ENCODE data around the gene STX18.
"Not testable (repeated sequence)": the region's sequence is repeated elsewhere in the genome, so short reads cannot be mapped to it uniquely, and the experiment has no call there.

STX18 gene

GRCh38 chr4:4510641-4511040 lies 31.2 kb downstream of the STX18 start:
- not testable (repeated sequence) for DNase-seq (ENCODE audit: low read depth, low spot score)

DNA sequence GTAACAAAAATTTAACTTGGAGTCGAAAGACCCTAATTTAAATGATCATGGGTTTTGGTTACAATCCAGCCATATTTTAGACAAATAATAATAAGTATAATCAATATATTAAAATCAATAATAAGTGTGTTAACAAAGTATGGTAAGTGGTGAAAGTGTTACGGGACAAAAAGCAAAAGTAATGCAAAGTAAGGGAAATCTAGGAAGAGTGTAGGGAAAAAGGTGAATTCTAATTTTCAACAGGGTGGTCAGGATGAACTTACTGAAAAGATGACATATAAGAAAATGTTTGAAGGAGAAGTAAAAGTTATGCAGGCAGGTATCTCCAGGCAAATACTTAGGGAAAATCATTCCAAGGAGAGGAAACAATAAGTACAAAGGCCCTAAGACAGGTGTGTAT lies 32.3 kb downstream of the STX18 start:
- no peak for DNase-seq (ENCODE audit: low read depth, low spot score)

GRCh38 chr4:4507923-4508322 lies 33.9 kb downstream of the STX18 start:
- no peak for DNase-seq (ENCODE audit: low read depth, low spot score)

GRCh38 chr4:4507403-4507802 lies 34.4 kb downstream of the STX18 start:
- no peak for DNase-seq (ENCODE audit: low read depth, low spot score)

- no peak for DNase-seq (ENCODE audit: low read depth, low spot score)
Observed at GRCh38 chr4:4506961-4507360, 34.9 kb downstream of the STX18 start.

- not testable (repeated sequence) for DNase-seq (ENCODE audit: low read depth, low spot score)
Observed at GRCh38 chr4:4505211-4505610, 36.6 kb downstream of the STX18 start.

DNA sequence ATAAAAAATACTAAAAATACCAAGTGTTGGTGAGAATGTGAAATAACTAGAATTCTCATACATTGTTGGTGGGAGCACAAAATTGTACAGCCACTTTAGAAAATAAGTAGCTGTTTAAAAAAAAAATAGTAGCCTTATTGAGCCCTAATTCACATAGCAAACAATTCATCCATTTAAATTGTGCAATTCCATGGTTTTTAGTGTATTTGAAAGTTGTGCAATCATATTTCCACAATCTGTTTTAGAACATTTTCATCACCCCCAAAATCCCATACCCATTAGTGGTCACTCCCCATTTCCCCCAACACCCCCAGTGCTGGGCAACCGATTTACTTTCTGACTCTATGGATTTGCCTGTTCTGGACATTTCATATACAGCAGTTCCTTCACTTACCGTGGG lies 37.1 kb downstream of the STX18 start:
- no peak for DNase-seq (ENCODE audit: low read depth, low spot score)

- DNase-seq (ENCODE audit: low read depth, low spot score): no peak
Observed at GRCh38 chr4:4502694-4503311, 39.0 kb downstream of the STX18 start.

DNA sequence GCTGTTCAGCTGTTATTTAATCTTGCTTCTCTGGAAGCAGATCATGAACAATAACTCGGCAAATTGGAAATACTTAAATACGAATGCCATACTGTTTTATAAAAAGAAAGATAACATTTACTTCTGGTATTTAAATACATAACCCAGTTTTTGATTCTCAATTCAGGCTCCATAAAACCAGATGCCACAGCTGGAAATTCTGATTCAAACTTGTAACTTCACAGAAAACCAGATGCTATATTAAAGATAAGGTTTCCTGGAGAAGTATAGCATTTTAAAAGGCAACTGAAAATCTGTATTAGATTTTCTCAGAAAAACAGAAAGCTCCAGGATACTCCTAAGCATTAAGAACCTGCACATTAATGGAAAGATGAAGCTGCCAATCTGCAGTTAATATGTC lies 40.2 kb downstream of the STX18 start:
- DNase-seq (ENCODE audit: low read depth, low spot score): no peak

DNA sequence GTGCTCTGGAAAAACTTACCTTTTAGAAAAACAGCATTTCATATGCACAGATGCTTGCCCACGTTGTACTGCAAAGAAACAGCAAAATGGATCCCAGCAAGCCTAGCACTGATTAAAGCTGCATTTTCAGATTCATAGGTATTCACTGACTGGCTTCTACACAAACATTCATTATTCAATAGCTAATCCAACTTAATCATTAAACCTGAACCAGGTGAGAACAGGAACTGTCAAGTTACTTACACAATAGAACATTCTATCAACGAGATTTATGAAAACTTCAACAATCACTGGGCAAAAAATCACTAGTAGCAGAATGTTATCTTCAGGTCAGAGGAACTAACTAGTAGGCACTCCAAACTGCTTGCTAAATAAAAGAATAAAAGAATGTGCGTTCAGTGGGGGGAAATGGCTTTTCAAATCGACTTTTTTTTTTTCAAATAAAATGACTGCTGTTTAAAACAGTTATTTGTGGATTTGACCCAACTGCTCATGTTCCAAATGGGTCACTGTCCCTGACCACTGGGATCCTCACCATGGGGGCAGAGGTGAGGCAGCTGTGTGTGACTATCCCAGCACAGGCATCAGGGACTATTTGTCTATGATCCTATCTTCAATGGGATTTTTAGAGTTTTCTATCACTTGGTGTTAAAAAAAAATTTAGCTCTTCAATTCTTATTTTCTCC lies 42.3 kb downstream of the STX18 start:
- no peak for DNase-seq (ENCODE audit: low read depth, low spot score)

DNA sequence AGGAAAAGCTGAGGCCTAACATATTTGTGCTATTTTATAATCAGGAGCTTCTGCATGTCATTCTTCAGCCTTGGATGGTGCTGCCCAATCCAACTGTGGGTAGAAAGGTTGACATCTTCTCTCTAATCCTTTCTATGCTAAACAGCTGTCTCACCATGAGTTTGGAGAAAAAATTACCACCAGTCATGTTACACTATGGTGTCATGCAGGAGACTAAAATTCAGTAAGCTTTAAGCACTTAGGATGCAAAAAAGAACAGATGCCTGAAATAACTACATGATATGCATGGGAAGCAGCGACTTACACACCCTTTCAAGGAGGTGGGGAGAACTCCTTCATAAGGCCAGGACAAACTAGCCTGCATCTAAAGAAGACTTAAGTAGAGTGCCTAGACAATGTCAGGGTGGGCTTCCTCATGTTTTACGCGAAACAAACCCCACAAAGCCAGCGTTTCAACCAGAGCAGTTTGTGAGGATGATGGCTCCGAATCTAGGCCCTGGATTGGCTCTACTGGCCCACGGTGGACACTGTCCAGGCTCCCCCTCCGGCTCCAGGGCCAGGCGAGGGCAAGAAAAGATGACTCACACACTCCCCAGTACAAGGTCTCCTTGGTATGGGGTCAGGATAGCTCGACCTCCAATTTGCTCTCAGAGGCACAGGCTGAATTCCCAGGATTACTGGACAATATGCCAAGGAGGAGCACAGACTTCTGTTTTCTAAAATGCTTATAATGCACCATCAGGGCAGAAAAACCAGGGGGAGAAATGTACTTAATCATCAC lies 45.1 kb downstream of the STX18 start:
- no peak for DNase-seq (ENCODE audit: low read depth, low spot score)

- no peak for DNase-seq (ENCODE audit: low read depth, low spot score)
Observed at GRCh38 chr4:4494882-4495281, 47.0 kb downstream of the STX18 start.

- no peak for DNase-seq (ENCODE audit: low read depth, low spot score)
Observed at GRCh38 chr4:4492161-4492847, 49.5 kb downstream of the STX18 start.

DNA sequence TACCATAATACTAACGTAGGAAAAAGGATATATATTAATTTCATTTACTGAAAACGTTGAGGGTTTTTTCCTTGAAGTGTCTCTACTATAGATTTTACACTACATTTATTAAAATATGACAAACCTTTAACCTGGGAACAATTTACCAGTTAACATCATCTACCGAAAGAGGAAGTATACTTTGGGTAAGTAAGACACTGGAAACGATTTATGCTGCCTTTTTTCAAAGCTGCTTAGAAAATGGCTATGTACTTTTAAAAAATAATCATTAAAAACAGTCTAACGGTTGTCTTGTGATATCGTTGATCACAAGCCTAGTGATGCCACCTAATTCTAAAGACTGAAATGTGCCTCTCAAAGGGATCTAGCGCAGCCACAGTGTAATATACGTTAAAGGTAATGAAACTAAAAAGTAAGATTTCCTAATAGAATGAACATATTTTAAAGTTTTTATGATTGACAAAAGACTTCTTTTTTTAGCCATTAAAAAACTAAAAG lies 50.4 kb downstream of the STX18 start:
- DNase-seq (ENCODE audit: low read depth, low spot score): no peak

DNA sequence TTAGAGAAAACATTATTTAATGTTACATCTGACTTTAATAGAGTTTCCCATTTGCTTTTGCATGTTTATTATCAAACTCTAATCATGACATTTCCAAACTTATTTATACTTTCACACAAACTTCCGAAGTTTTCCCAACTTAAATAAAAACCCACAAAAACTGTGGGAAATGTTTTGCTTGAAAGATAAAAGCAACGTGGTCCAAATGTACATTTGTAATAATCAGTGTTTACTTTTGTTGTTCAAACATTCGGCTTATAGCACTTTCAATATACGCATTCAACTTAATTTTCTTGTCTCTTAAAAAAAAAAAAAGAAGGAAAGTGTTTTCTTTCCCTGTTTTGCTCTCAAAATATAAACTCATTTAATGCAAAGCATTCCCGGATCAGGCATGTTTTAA lies 51.0 kb downstream of the STX18 start:
- DNase-seq (ENCODE audit: low read depth, low spot score): no peak

GRCh38 chr4:4490041-4490440 lies 51.8 kb downstream of the STX18 start:
- no peak for DNase-seq (ENCODE audit: low read depth, low spot score)

DNA sequence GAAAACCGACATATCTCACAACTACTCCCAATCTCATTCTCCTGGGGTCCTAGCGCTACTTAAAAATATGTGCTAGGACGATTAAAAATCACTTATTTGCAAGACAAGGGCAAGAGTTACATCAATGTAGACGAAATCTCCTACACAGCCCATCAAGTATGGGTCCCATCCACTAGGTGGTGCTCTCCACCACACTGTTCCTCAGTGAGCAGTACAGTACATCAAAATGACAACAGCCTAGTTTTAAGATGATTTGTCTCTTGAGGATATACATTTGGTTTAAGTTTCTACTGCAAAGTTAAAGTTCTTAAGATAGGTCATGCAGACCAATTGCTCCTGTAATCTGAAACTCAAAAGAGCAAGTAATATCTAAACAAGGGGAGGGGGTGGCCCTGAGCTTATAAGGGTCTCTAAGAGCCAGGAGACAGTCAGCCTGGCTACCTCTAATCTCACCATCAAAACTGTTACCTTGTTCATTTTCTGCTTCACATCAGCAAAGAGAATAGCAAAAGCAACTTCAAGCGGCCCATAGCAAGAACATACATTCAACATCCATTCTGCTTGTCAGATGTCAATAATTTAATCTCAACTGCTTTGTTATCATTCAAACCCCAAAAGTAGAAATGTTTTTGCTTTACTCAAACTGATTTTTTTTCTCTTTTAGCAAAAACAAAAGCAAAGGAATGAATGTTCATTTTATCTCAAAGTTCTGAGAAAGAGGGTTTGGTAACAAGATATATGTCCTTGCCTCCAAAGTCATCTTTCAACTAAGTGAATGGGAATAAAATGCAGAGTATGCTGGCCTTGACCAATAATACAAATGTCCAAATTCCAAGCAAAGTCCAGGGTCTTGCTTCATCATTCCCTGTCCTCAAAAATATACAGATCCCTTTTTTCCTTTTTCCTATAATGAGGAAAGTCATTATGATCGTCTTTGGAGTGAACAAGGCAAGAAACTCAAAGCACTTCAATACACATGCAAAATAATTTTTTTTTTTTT lies 53.1 kb downstream of the STX18 start:
- peak; percentile 38 for DNase-seq (ENCODE audit: low read depth, low spot score)

- no peak for DNase-seq (ENCODE audit: low read depth, low spot score)
Observed at GRCh38 chr4:4486969-4487368, 54.9 kb downstream of the STX18 start.

- DNase-seq (ENCODE audit: low read depth, low spot score): no peak
Observed at GRCh38 chr4:4485806-4486205, 56.0 kb downstream of the STX18 start.

GRCh38 chr4:4481399-4481994 lies 60.4 kb downstream of the STX18 start:
- no peak for DNase-seq (ENCODE audit: low read depth, low spot score)

All from activated naive CD8-positive, alpha-beta T cell treated with anti-CD3 and anti-CD28 coated beads, Interleukin-2, amount 50 U/mL, for 16 hours (primary cell).